ENCODE measurements around the gene B3GNT3.

DNA sequence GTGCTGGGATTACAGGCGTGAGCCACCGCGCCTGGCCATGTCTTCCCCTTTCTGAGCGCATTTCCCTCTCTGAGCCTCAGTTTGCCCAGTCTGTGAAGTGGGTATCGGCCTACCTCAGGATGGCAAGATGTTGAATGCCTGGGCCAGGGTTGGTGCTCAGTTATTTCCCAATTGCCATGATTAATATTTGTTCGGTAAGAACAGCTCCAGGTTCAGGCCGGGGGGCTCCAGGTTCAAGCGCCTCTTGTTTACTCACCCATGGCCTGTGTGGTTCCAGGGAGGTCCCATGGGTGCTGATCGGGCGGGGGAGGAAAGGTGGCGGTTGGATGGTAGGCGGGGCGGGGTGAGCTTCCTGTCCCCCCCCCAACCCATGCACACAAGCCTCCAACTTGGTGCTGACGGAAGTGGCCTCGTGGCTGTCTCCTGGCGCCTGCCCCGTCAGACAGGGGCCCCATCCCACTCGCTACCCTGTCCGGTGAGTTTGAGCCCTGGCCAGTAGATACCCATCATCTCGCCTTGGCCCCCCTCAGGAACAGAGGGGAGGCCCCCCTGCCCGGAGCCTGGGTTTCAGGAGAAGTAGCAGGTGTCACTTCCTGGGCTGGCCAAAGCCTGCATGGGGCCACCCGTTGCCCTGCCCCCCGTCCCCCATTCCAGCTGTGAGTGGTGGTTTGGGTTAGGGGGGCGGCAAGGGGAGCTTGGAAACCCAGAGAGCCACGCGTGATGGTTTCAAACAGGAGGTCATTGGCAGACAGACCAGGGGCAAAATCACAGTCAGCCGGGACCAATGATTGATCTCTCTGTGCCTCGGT is 43.6 kb upstream of the B3GNT3 start, which contains the start of gene FCHO1:
- TF ChIP-seq EZH2phosphoT487 (IDR thresholded peaks at IDR 0.05; ENCODE audit: insufficient read depth, low read depth) (no peak), EZH2 (IDR thresholded peaks at IDR 0.05; ENCODE audit: insufficient read depth, poor library complexity, severe bottlenecking) (no peak)
